BJ (cell line): ENCODE data around the gene HDAC5. TPM values are rescaled to one million over a fixed set of nuclear protein-coding genes. Genes with fewer than 3 reads are reported as not detected.

Experiments used
- CTCF ChIA-PET: fragments of 350-600 bp; formaldehyde crosslinking; extraction: SDS; loops from one replicate; lab custom pipeline; 2021; ENCODE audit warnings: antibody characterized with exemption, inconsistent platforms; lab: Yijun Ruan, JAX
- POLR2A ChIA-PET: fragments of 300-600 bp; sonication (Branson Sonifier 250); formaldehyde crosslinking; extraction: SDS; loops from one replicate; lab custom pipeline; 2021; ENCODE audit warnings: antibody characterized with exemption; lab: Charles Lee
- DNase-seq: peaks from one replicate; pipeline ENCODE4 v3.0.0-alpha.2; 2011; ENCODE audit warnings: low read depth
- H3K27me3 ChIP-seq: 2 replicates; pipeline ENCODE4 v1.6.0; 2011; ENCODE audit warnings: low read length; ENCODE audit not compliant: control insufficient read depth, insufficient read depth
- H3K36me3 ChIP-seq: 2 replicates; pipeline ENCODE4 v1.5.1; 2011; ENCODE audit warnings: low read length; ENCODE audit not compliant: control insufficient read depth, insufficient read depth
- H3K4me3 ChIP-seq: 2 replicates; pipeline ENCODE4 v1.5.1; 2011; ENCODE audit warnings: low read depth, mild to moderate bottlenecking, control low read depth, low read length
- polyA plus RNA-seq: library from polyadenylated mRNA; depleted of rRNA; stranded (reverse); fragments of >200 nt; gene quantifications from 2 replicates; pipeline ENCODE4 v1.2.3, GENCODE V29; 2011
- TF ChIP-seq, protein P1 (sequence below): IDR thresholded peaks from 2 replicates; pipeline ENCODE4 v1.5.1; 2011; ENCODE audit warnings: low read depth, mild to moderate bottlenecking, control low read depth, inconsistent platforms, low read length, moderate library complexity; ENCODE audit not compliant: insufficient read depth

HDAC5 gene
- polyA plus RNA-seq, 1 experiment: 102 TPM

DNA sequence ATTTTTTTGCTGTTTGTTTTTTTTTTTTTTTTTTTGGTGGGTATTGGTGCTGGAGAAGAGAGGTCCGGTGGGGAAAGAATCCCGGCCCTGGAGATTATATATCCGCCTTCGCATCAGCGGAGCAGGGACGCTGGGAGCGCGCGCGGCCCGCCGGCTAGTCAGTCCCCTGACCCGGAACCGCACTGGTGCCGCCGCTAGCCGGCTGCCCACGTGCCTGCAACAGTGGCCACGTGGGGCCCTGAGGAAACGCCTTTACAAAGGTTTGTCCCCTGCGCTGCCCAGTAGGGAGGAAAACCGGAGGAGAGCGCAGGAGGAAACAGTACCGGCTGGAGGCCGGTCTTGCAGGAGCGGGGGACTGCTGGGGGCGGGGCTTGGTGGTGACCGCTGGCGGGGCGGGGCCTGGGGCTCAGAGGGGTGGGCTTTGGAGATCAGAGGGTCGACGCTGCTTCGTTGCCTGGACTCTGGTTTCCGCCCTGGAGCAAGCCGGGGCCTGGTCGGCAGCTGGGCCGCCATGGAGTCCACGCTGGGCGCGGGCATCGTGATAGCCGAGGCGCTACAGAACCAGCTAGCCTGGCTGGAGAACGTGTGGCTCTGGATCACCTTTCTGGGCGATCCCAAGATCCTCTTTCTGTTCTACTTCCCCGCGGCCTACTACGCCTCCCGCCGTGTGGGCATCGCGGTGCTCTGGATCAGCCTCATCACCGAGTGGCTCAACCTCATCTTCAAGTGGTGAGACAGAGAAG is 52.8 kb downstream of the HDAC5 start, which contains the start of gene G6PC3:
Gene G6PC3, plus strand, starts transcription at position 281 of the 743 bp plus-strand sequence. Its CDS starts 231 bp downstream, at position 512.
- H3K27me3 ChIP-seq: no peaks in the 10 kb centered on the region
- H3K36me3 ChIP-seq: peaks cover 14% of the 10 kb centered on the region
- TF ChIP-seq, protein P1, sequence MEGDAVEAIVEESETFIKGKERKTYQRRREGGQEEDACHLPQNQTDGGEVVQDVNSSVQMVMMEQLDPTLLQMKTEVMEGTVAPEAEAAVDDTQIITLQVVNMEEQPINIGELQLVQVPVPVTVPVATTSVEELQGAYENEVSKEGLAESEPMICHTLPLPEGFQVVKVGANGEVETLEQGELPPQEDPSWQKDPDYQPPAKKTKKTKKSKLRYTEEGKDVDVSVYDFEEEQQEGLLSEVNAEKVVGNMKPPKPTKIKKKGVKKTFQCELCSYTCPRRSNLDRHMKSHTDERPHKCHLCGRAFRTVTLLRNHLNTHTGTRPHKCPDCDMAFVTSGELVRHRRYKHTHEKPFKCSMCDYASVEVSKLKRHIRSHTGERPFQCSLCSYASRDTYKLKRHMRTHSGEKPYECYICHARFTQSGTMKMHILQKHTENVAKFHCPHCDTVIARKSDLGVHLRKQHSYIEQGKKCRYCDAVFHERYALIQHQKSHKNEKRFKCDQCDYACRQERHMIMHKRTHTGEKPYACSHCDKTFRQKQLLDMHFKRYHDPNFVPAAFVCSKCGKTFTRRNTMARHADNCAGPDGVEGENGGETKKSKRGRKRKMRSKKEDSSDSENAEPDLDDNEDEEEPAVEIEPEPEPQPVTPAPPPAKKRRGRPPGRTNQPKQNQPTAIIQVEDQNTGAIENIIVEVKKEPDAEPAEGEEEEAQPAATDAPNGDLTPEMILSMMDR: 0 out of 2 replicates have a peak, but pooled peaks have one; percentile 4
- peak within 1 kb of the TSS; percentile 54 for H3K4me3 ChIP-seq
- peak; percentile 86 for DNase-seq
- CTCF ChIA-PET: interaction anchor here (1.0 to 3.3 kb wide), 3 partner anchors 43 to 52 kb away, joined by 3 to 19 read pairs (median 3); no protein-coding TSS in a partner anchor
- POLR2A ChIA-PET: interaction anchor here (0.5 to 0.7 kb wide), 2 partner anchors 41 to 64 kb away, joined by 7 to 12 read pairs; no protein-coding TSS in a partner anchor

DNA sequence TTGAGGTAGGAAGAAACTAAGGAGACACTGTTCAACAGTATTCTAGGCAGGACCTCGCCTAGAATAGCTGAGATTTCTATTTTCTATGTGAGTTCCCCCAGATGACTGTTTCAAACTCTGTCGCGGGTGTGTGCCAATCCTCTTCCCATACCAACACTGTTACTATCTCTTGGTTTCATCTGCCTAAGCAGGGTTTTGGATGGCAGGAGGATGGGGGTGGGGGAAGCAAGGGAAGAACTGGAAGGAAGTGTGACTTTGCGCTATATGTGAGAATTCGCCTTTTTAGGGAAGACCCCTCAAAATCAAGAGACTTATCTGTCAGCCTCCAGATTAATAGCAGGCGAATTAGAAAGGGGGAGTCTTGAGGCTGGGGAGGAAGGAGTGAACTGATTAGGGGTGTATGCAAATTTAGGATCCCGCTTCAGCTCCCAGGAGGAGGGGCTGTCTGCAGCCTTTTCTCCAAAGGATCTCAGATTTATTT is 53.4 kb downstream of the HDAC5 start:
- TF ChIP-seq, protein P1: no peak
- H3K36me3 ChIP-seq: peaks cover 9% of the 10 kb centered on the region
- DNase-seq: no peak
- CTCF ChIA-PET: no interaction called here
- POLR2A ChIA-PET: interaction anchor here (0.7 kb wide), 1 partner anchor 41 kb away, joined by 12 read pairs; no protein-coding TSS in a partner anchor
- no peaks in the 10 kb centered on the region for H3K27me3 ChIP-seq
- H3K4me3 ChIP-seq: peak overlapping the region; percentile 54

DNA sequence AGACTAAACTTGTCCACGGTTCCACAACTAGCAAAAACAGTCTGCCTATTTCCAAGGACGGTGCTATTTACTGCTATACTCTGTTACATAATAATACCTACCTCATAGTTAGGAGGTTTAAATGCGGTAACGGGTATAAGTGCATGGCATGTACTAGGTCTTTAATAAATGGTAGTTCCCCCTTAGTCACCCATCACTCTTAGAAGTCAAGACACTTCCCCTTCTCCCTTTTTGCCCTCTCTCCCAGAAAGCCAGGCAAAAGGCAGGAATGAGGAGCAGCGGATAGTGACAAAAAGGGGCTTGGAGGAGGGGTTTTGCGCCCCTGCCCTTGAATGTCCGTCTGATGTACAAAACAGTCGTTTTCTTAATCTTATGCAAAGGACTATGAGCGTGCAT is 55.9 kb downstream of the HDAC5 start:
- H3K36me3 ChIP-seq: peaks cover 7% of the 10 kb centered on the region; the same call in 1 of the 2 replicates
- H3K4me3 ChIP-seq: no peak overlapping the region
- no peak for DNase-seq
- no peaks in the 10 kb centered on the region for H3K27me3 ChIP-seq
- CTCF ChIA-PET: interaction anchor here (0.8 kb wide), 1 partner anchor 48 kb away, joined by 3 read pairs; no protein-coding TSS in a partner anchor
- POLR2A ChIA-PET: no interaction called here
- TF ChIP-seq, protein P1: no peak

DNA sequence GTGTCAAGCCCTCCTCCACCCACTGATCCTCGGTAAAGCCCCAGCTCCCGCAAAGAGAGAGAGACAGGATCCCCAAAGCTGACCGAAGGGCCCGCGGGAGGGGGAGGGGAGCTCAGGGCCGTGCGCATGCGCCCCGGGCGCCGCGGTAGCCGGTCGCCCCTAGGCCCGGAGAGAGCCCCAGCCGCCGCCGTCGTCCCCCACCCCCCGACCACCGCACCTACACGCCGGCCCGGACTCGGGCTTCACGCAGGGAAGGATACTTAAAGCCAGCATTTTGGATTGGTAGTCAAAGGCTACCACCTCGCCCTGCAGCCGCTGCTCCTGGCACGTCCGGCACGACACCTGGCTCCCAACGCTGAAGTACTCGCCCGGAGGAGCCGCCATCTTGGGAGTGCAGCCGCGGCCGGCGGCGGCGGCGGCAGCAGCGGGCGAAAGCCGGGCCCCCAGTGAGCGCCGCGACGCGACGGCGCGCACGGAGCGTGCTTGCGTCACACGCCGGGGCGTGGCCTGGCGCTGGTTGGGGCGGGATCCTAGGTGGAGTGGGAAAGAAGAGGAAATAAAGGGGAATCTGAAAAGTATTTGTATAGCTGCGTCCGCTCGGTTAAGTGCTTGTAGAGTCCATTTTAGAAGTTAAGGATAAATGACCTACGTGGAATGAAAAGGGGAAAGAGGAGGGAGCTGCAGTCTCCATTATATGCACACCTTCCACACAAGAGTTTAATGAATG is 57.1 kb downstream of the HDAC5 start, which contains the start of gene LSM12:
Gene LSM12, minus strand, starts transcription at position 468 of the 727 bp plus-strand sequence. Its CDS starts 84 bp downstream, at position 384.
- TF ChIP-seq, protein P1: no peak
- peak within 1 kb of the TSS; percentile 93 for H3K4me3 ChIP-seq
- DNase-seq: peak; percentile 43
- POLR2A ChIA-PET: interaction anchor here (0.6 to 0.9 kb wide), 3 partner anchors 39 to 123 kb away, joined by 3 read pairs; partner anchors contain the start of gene HDAC5
- CTCF ChIA-PET: interaction anchor here (0.8 to 1.5 kb wide), 6 partner anchors 10 to 59 kb away, joined by 3 to 4 read pairs (median 4); partner anchors contain the start of gene HDAC5
- H3K27me3 ChIP-seq: no peaks in the 10 kb centered on the region
- H3K36me3 ChIP-seq: peaks cover 7% of the 10 kb centered on the region; the same call in 1 of the 2 replicates
